ENCODE measurements around the gene LCE7A. TPM values are rescaled to one million over a fixed set of nuclear protein-coding genes. Genes with fewer than 3 reads are reported as not detected.

The LCE7A gene, protein sequence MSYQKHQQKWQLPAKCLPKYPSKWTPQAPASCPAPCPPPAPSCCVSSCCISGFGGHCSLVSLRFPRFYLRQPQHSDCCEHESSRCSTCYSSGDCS
- polyA plus RNA-seq (2013): not detected

GRCh38 chr1:152859696-152860095, at the start of gene LCE7A:
TSS of gene LCE7A (plus strand) at chr1:152859996. CDS start at chr1:152860698, 702 bp downstream.
- no peaks in the 10 kb centered on the region for H3K4me1 ChIP-seq (ENCODE audit: control extremely low read depth in 1 of 4, control insufficient read depth in 4 of 4, insufficient read depth in 4 of 4, low read length in 3 of 4)
- CTCF ChIA-PET: no interaction called here
- H3K27ac ChIP-seq (ENCODE audit: insufficient read depth in 1 of 2, low read depth in 1 of 2, low read length in 2 of 2, poor library complexity in 1 of 2, severe bottlenecking in 2 of 2): no peak within 1 kb of the TSS
- WGBS (ENCODE audit: insufficient coverage): 94% methylated on average over 3 of the region's 3 CpGs
- peaks cover 0 to 10% (median 4%) of the 10 kb centered on the region in 5 experiments for H3K27me3 ChIP-seq (replicated peaks in 2 of 5; ENCODE audit: control insufficient read depth in 4 of 5, insufficient read depth in 5 of 5, low read length in 4 of 5)
- no peak within 1 kb of the TSS for H3K4me3 ChIP-seq (ENCODE audit: control insufficient read depth in 1 of 7, extremely low read depth in 1 of 7, insufficient read depth in 4 of 7, low read depth in 2 of 7, low read length in 6 of 7)
- POLR2A ChIA-PET: no interaction called here
- no peaks in the 10 kb centered on the region for H3K36me3 ChIP-seq (ENCODE audit: control insufficient read depth in 4 of 4, insufficient read depth in 4 of 4, low read length in 3 of 4)
- H3K9me3 ChIP-seq (ENCODE audit: control extremely low read depth in 1 of 5, control insufficient read depth in 4 of 5, insufficient read depth in 2 of 5, low read depth in 1 of 5, low read length in 4 of 5): no peaks in the 10 kb centered on the region
- DNase-seq: no peak

DNA sequence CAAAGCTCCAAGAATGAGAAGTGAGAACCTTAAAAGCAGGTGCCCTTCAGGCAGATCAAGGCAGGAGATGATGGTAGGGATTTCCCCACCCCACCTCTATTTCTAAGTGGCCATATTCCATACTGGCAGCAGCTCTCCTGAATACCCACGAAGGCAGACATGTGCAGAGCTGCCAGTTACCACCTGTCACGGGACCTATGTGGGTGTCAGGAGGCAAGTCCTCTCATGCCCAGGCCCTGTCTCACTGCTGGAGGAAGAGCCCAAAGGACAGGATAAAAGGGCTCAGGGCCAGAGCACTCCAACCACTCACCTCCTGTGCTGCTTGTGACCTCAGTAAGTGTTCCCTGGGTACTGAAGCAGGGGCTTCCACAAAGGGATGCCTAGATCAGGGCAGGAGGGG, 48.7 kb upstream of the LCE7A start:
- 72% methylated on average over 2 of the region's 2 CpGs for WGBS (ENCODE audit: insufficient coverage)
- H3K27ac ChIP-seq (ENCODE audit: insufficient read depth in 1 of 2, low read depth in 1 of 2, low read length in 2 of 2, poor library complexity in 1 of 2, severe bottlenecking in 2 of 2): no peak overlapping the region
- no peaks in the 10 kb centered on the region for H3K36me3 ChIP-seq (ENCODE audit: control insufficient read depth in 4 of 4, insufficient read depth in 4 of 4, low read length in 3 of 4)
- H3K4me3 ChIP-seq (ENCODE audit: control insufficient read depth in 1 of 7, extremely low read depth in 1 of 7, insufficient read depth in 4 of 7, low read depth in 2 of 7, low read length in 6 of 7): no peak overlapping the region
- H3K4me1 ChIP-seq (ENCODE audit: control extremely low read depth in 1 of 4, control insufficient read depth in 4 of 4, insufficient read depth in 4 of 4, low read length in 3 of 4): no peaks in the 10 kb centered on the region
- H3K9me3 ChIP-seq (ENCODE audit: control extremely low read depth in 1 of 5, control insufficient read depth in 4 of 5, insufficient read depth in 2 of 5, low read depth in 1 of 5, low read length in 4 of 5): no peaks in the 10 kb centered on the region
- peaks cover 0 to 6% (median 2%) of the 10 kb centered on the region in 5 experiments for H3K27me3 ChIP-seq (replicated peaks in 2 of 5; ENCODE audit: control insufficient read depth in 4 of 5, insufficient read depth in 5 of 5, low read length in 4 of 5)
- DNase-seq: no peak
- ChIA-PET POLR2A (no interaction called here), CTCF (no interaction called here)

GRCh38 chr1:152811671-152812070, 48.1 kb upstream of the LCE7A start, which contains the start of gene LCE1B:
TSS of gene LCE1B (plus strand) at chr1:152811971. CDS start at chr1:152812447, 476 bp downstream.
- CTCF ChIA-PET: no interaction called here
- Histone ChIP-seq H3K4me3 (ENCODE audit: control insufficient read depth in 1 of 7, extremely low read depth in 1 of 7, insufficient read depth in 4 of 7, low read depth in 2 of 7, low read length in 6 of 7) (no peak within 1 kb of the TSS), H3K27ac (ENCODE audit: insufficient read depth in 1 of 2, low read depth in 1 of 2, low read length in 2 of 2, poor library complexity in 1 of 2, severe bottlenecking in 2 of 2) (no peak within 1 kb of the TSS), H3K36me3 (ENCODE audit: control insufficient read depth in 4 of 4, insufficient read depth in 4 of 4, low read length in 3 of 4) (no peaks in the 10 kb centered on the region), H3K4me1 (ENCODE audit: control extremely low read depth in 1 of 4, control insufficient read depth in 4 of 4, insufficient read depth in 4 of 4, low read length in 3 of 4) (no peaks in the 10 kb centered on the region), H3K9me3 (ENCODE audit: control extremely low read depth in 1 of 5, control insufficient read depth in 4 of 5, insufficient read depth in 2 of 5, low read depth in 1 of 5, low read length in 4 of 5) (no peaks in the 10 kb centered on the region), H3K27me3 (replicated peaks in 2 of 5; ENCODE audit: control insufficient read depth in 4 of 5, insufficient read depth in 5 of 5, low read length in 4 of 5) (peaks cover 0 to 6% (median 2%) of the 10 kb centered on the region in 5 experiments)
- no peak for DNase-seq
- 100% methylated on average over 2 of the region's 2 CpGs for WGBS (ENCODE audit: insufficient coverage)
- POLR2A ChIA-PET: no interaction called here

DNA sequence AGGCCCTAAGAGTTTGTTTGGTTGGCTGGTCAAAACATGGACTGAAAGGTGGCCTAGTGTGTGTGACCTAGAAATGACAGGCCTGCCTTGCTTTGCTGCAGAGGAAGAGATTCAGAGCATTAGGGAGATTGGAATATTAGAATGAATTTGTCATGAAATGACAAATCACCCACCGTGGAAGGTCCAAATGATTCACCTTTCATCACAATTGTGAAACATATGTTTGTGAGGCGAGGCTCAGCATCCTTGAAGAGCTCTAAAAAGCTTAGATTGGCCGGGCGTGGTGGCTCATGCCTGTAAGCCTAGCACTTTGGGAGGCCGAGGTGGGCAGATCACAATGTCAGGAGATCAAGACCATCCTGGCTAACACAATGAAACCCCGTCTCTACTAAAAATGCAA, 42.5 kb upstream of the LCE7A start:
- Histone ChIP-seq H3K4me1 (ENCODE audit: control extremely low read depth in 1 of 4, control insufficient read depth in 4 of 4, insufficient read depth in 4 of 4, low read length in 3 of 4) (no peaks in the 10 kb centered on the region), H3K36me3 (ENCODE audit: control insufficient read depth in 4 of 4, insufficient read depth in 4 of 4, low read length in 3 of 4) (no peaks in the 10 kb centered on the region), H3K9me3 (ENCODE audit: control extremely low read depth in 1 of 5, control insufficient read depth in 4 of 5, insufficient read depth in 2 of 5, low read depth in 1 of 5, low read length in 4 of 5) (no peaks in the 10 kb centered on the region), H3K4me3 (ENCODE audit: control insufficient read depth in 1 of 7, extremely low read depth in 1 of 7, insufficient read depth in 4 of 7, low read depth in 2 of 7, low read length in 6 of 7) (no peak overlapping the region), H3K27me3 (replicated peaks in 2 of 5; ENCODE audit: control insufficient read depth in 4 of 5, insufficient read depth in 5 of 5, low read length in 4 of 5) (peaks cover 0 to 1% (median 0%) of the 10 kb centered on the region in 5 experiments), H3K27ac (ENCODE audit: insufficient read depth in 1 of 2, low read depth in 1 of 2, low read length in 2 of 2, poor library complexity in 1 of 2, severe bottlenecking in 2 of 2) (no peak overlapping the region)
- 93% methylated on average over 6 of the region's 6 CpGs for WGBS (ENCODE audit: insufficient coverage)
- DNase-seq: no peak
- POLR2A ChIA-PET: no interaction called here
- CTCF ChIA-PET: no interaction called here

DNA sequence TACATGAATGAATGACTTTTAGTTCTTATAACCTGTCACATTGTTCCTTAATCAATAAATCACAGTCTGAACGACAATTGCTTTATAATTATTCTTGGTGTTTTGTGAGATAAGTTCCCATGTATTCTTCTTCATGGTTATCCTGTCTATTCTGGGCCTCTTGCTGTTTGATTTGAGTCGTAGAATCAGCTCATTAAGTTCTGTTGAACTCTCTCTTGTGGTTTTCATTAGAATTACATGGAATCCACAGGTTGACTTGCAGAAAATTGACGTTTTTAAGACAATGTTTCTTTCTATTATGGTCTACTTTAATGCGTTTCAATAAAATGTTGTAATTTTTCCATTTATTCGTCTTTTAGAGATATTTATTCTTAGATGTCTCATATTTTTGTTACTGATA, 36.5 kb upstream of the LCE7A start:
- POLR2A ChIA-PET: no interaction called here
- WGBS (ENCODE audit: insufficient coverage): no CpG with 5 or more reads among the region's 5 CpGs
- H3K9me3 ChIP-seq (ENCODE audit: control extremely low read depth in 1 of 5, control insufficient read depth in 4 of 5, insufficient read depth in 2 of 5, low read depth in 1 of 5, low read length in 4 of 5): no peaks in the 10 kb centered on the region
- H3K27me3 ChIP-seq (replicated peaks in 2 of 5; ENCODE audit: control insufficient read depth in 4 of 5, insufficient read depth in 5 of 5, low read length in 4 of 5): peaks cover 0 to 13% (median 8%) of the 10 kb centered on the region in 5 experiments
- no peaks in the 10 kb centered on the region for H3K36me3 ChIP-seq (ENCODE audit: control insufficient read depth in 4 of 4, insufficient read depth in 4 of 4, low read length in 3 of 4)
- H3K4me1 ChIP-seq (ENCODE audit: control extremely low read depth in 1 of 4, control insufficient read depth in 4 of 4, insufficient read depth in 4 of 4, low read length in 3 of 4): no peaks in the 10 kb centered on the region
- H3K4me3 ChIP-seq (ENCODE audit: control insufficient read depth in 1 of 7, extremely low read depth in 1 of 7, insufficient read depth in 4 of 7, low read depth in 2 of 7, low read length in 6 of 7): no peak overlapping the region
- H3K27ac ChIP-seq (ENCODE audit: insufficient read depth in 1 of 2, low read depth in 1 of 2, low read length in 2 of 2, poor library complexity in 1 of 2, severe bottlenecking in 2 of 2): no peak overlapping the region
- CTCF ChIA-PET: no interaction called here
- no peak for DNase-seq

DNA sequence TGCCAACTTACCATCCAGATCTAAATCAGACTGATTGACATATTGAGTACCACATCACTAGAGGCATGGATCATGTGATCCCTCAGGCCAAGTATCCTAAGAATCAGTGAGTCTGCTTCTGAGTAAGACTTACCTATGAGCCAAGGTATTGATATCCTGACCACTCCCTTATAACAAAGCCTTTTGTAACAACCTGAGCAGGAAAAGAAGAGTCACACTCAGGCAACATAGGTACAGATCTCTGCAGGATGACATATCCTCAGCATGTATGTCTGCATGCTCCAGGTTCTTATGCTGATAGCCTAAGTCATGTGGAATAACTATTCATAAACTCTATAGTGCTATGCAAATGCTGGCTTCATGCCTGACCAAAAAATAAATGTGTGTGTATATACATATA, 34.8 kb upstream of the LCE7A start:
- ChIA-PET CTCF (no interaction called here), POLR2A (no interaction called here)
- Histone ChIP-seq H3K9me3 (ENCODE audit: control extremely low read depth in 1 of 5, control insufficient read depth in 4 of 5, insufficient read depth in 2 of 5, low read depth in 1 of 5, low read length in 4 of 5) (no peaks in the 10 kb centered on the region), H3K36me3 (ENCODE audit: control insufficient read depth in 4 of 4, insufficient read depth in 4 of 4, low read length in 3 of 4) (no peaks in the 10 kb centered on the region), H3K27ac (ENCODE audit: insufficient read depth in 1 of 2, low read depth in 1 of 2, low read length in 2 of 2, poor library complexity in 1 of 2, severe bottlenecking in 2 of 2) (no peak overlapping the region), H3K27me3 (replicated peaks in 2 of 5; ENCODE audit: control insufficient read depth in 4 of 5, insufficient read depth in 5 of 5, low read length in 4 of 5) (peaks cover 0 to 13% (median 10%) of the 10 kb centered on the region in 5 experiments), H3K4me1 (ENCODE audit: control extremely low read depth in 1 of 4, control insufficient read depth in 4 of 4, insufficient read depth in 4 of 4, low read length in 3 of 4) (no peaks in the 10 kb centered on the region), H3K4me3 (ENCODE audit: control insufficient read depth in 1 of 7, extremely low read depth in 1 of 7, insufficient read depth in 4 of 7, low read depth in 2 of 7, low read length in 6 of 7) (no peak overlapping the region)
- DNase-seq: no peak

DNA sequence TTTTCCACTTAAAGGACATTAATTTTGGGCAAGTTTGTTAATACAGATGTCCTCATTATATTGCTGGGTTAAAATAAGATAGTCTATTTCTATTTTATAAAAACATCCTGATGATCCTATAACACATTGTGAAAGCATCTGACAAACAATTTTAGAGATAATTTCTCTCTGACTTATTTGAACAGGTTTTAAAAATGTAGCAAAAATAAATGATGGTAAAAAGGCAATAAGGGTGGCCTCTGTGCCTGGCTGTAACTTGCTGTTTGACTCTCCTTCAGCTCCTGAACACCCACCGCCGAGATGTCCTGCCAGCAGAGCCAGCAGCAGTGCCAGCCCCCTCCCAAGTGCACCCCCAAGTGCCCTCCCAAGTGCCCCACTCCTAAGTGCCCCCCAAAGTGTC, 32.6 kb upstream of the LCE7A start, which contains the start of gene LCE1A:
Gene LCE1A, plus strand, starts transcription at position 301 of the 400 bp plus-strand sequence. Its CDS starts 0 bp downstream, at position 301.
- WGBS (ENCODE audit: insufficient coverage): 80% methylated on average over 2 of the region's 2 CpGs
- no peak within 1 kb of the TSS for H3K4me3 ChIP-seq (ENCODE audit: control insufficient read depth in 1 of 7, extremely low read depth in 1 of 7, insufficient read depth in 4 of 7, low read depth in 2 of 7, low read length in 6 of 7)
- POLR2A ChIA-PET: no interaction called here
- peaks cover 0 to 13% (median 10%) of the 10 kb centered on the region in 5 experiments for H3K27me3 ChIP-seq (replicated peaks in 2 of 5; ENCODE audit: control insufficient read depth in 4 of 5, insufficient read depth in 5 of 5, low read length in 4 of 5)
- no peaks in the 10 kb centered on the region for H3K4me1 ChIP-seq (ENCODE audit: control extremely low read depth in 1 of 4, control insufficient read depth in 4 of 4, insufficient read depth in 4 of 4, low read length in 3 of 4)
- no peaks in the 10 kb centered on the region for H3K9me3 ChIP-seq (ENCODE audit: control extremely low read depth in 1 of 5, control insufficient read depth in 4 of 5, insufficient read depth in 2 of 5, low read depth in 1 of 5, low read length in 4 of 5)
- H3K36me3 ChIP-seq (ENCODE audit: control insufficient read depth in 4 of 4, insufficient read depth in 4 of 4, low read length in 3 of 4): no peaks in the 10 kb centered on the region
- CTCF ChIA-PET: no interaction called here
- DNase-seq: no peak
- no peak within 1 kb of the TSS for H3K27ac ChIP-seq (ENCODE audit: insufficient read depth in 1 of 2, low read depth in 1 of 2, low read length in 2 of 2, poor library complexity in 1 of 2, severe bottlenecking in 2 of 2)
